ENCODE measurements around the gene TCF7L2. TPM values are rescaled to one million over a fixed set of nuclear protein-coding genes. Genes with fewer than 3 reads are reported as not detected.

Gene TCF7L2
- total RNA-seq, 2 experiments from 2014 or later: 1.3 to 8.5 TPM

DNA sequence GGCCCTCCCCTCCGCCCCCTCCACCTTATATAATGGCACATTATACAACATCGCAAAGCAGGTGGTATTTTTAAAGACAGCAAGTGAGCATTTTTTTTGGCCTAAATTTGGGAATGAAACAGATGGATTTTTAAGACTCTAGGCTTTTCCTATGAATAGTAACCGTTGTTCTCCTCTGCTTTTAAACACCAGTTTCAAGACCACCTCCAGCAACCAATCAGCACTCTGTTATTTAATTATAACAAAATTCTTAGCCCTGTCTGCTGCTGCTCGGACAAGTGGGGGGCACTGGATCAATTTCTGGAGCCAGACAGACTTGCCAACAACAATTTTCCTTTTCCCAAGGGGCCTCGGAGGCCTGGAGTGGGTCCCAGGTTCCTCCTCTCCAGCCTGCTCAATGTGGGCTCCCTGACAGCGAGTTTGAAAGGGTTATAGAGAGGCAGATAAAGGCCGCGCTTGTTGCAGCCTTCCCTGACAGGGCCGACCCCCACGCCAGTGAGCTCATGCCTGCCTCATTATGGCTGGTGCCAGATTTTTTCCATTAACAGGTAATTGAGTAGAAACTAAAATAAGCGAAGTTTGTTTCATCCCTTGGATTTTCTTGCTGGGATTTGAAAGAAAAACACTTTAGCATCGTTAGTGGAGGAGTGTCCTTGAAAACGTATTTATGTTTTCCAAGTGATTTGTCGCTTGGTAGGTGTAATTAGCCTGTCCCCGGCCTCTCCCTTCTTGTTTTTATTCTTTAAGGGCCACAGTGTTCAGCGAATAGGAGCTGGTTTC is 227.3 kb downstream of the TCF7L2 start:
- Histone ChIP-seq H3K9me3 (ENCODE audit: low read length) (no peaks in the 10 kb centered on the region), H3K36me3 (ENCODE audit: insufficient read depth, low read length) (no peaks in the 10 kb centered on the region), H3K4me1 (ENCODE audit: insufficient read depth, low read length, poor library complexity, severe bottlenecking) (no peaks in the 10 kb centered on the region), H3K79me2 (ENCODE audit: insufficient read depth, low read depth, low read length) (no peaks in the 10 kb centered on the region), H3K27ac (ENCODE audit: low read depth, low read length, poor library complexity, severe bottlenecking) (no peak overlapping the region), H3K4me2 (ENCODE audit: low read length) (no peak overlapping the region), H2AFZ (ENCODE audit: low read length) (no peak overlapping the region), H3K4me3 (ENCODE audit: low read depth, low read length, poor library complexity, severe bottlenecking) (no peak overlapping the region), H3K9me2 (ENCODE audit: insufficient read depth, low read length) (no peaks in the 10 kb centered on the region), H4K20me1 (ENCODE audit: insufficient read depth, low read length) (no peaks in the 10 kb centered on the region)
- intact Hi-C loops (cut with micrococcal nuclease; ENCODE audit: unreplicated experiment): no loop called here
- no peak for DNase-seq (ENCODE audit: low spot score)
- TF ChIP-seq, protein P1, sequence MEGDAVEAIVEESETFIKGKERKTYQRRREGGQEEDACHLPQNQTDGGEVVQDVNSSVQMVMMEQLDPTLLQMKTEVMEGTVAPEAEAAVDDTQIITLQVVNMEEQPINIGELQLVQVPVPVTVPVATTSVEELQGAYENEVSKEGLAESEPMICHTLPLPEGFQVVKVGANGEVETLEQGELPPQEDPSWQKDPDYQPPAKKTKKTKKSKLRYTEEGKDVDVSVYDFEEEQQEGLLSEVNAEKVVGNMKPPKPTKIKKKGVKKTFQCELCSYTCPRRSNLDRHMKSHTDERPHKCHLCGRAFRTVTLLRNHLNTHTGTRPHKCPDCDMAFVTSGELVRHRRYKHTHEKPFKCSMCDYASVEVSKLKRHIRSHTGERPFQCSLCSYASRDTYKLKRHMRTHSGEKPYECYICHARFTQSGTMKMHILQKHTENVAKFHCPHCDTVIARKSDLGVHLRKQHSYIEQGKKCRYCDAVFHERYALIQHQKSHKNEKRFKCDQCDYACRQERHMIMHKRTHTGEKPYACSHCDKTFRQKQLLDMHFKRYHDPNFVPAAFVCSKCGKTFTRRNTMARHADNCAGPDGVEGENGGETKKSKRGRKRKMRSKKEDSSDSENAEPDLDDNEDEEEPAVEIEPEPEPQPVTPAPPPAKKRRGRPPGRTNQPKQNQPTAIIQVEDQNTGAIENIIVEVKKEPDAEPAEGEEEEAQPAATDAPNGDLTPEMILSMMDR (conservative IDR thresholded peaks at IDR 0.05; ENCODE audit: low read length): no peak
- no peak for TF ChIP-seq EZH2phosphoT487 (IDR thresholded peaks at IDR 0.05; ENCODE audit: borderline replicate concordance, low read depth, low read length)
- ChIA-PET POLR2A (interaction anchor here (0.5 kb wide), 1 partner anchor 354 kb away, joined by 3 read pairs; no protein-coding TSS in a partner anchor), CTCF (ENCODE audit: unreplicated experiment) (no interaction called here)
- no TSS peak for BruUV-seq (replicated peaks)

DNA sequence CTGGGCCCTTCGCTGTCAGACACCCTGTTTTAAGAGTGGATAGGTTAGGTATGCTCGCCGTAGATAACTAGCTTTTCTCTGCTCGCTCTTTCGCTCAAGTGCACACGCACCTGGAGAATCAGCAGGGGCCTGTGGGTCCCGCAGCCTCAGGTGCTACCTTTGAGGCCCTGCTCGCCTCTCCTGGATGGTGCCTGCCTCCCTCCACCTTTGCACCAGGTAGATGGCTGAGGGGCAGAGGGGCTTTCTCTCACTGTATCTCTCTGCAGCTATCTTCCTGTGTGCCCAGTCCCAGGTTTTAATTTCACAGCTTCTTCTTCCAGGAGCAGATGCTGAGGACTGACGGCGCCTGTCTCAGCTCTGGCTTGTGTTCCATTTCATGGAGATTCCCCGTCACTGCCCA is 227.9 kb downstream of the TCF7L2 start:
- H3K4me1 ChIP-seq (ENCODE audit: insufficient read depth, low read length, poor library complexity, severe bottlenecking): no peaks in the 10 kb centered on the region
- no peak overlapping the region for H2AFZ ChIP-seq (ENCODE audit: low read length)
- DNase-seq (ENCODE audit: low spot score): no peak
- BruUV-seq (replicated peaks): no TSS peak
- no peaks in the 10 kb centered on the region for H3K9me3 ChIP-seq (ENCODE audit: low read length)
- H3K36me3 ChIP-seq (ENCODE audit: insufficient read depth, low read length): no peaks in the 10 kb centered on the region
- H3K4me2 ChIP-seq (ENCODE audit: low read length): no peak overlapping the region
- TF ChIP-seq, protein P1 (conservative IDR thresholded peaks at IDR 0.05; ENCODE audit: low read length): no peak
- no peak for TF ChIP-seq EZH2phosphoT487 (IDR thresholded peaks at IDR 0.05; ENCODE audit: borderline replicate concordance, low read depth, low read length)
- ChIA-PET POLR2A (interaction anchor here (0.5 kb wide), 1 partner anchor 353 kb away, joined by 3 read pairs; no protein-coding TSS in a partner anchor), CTCF (ENCODE audit: unreplicated experiment) (no interaction called here)
- H3K4me3 ChIP-seq (ENCODE audit: low read depth, low read length, poor library complexity, severe bottlenecking): no peak overlapping the region
- H3K9me2 ChIP-seq (ENCODE audit: insufficient read depth, low read length): no peaks in the 10 kb centered on the region
- intact Hi-C loops (cut with micrococcal nuclease; ENCODE audit: unreplicated experiment): no loop called here
- no peaks in the 10 kb centered on the region for H4K20me1 ChIP-seq (ENCODE audit: insufficient read depth, low read length)
- no peak overlapping the region for H3K27ac ChIP-seq (ENCODE audit: low read depth, low read length, poor library complexity, severe bottlenecking)
- no peaks in the 10 kb centered on the region for H3K79me2 ChIP-seq (ENCODE audit: insufficient read depth, low read depth, low read length)

DNA sequence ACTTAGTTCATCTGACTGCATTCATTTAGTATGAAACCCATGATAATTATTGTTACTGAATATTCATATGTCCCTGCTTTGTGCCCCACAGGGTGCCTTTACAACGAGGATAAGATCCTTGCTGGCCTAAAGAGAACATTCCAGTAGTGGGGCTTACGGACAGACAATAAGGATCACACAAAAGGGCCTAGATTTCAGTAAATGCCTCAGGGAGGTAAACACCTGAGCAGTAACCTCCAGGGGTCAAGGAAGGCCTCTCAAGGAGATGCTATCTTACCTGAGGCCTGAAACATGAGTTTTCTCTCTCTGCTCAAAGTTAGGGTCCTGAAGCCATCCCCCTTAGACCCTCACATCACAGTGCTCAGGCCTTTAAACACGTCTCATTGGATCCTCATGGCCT is 228.7 kb downstream of the TCF7L2 start:
- Histone ChIP-seq H2AFZ (ENCODE audit: low read length) (no peak overlapping the region), H4K20me1 (ENCODE audit: insufficient read depth, low read length) (no peaks in the 10 kb centered on the region), H3K9me3 (ENCODE audit: low read length) (no peaks in the 10 kb centered on the region), H3K79me2 (ENCODE audit: insufficient read depth, low read depth, low read length) (no peaks in the 10 kb centered on the region), H3K4me1 (ENCODE audit: insufficient read depth, low read length, poor library complexity, severe bottlenecking) (no peaks in the 10 kb centered on the region), H3K4me2 (ENCODE audit: low read length) (no peak overlapping the region), H3K36me3 (ENCODE audit: insufficient read depth, low read length) (no peaks in the 10 kb centered on the region), H3K9me2 (ENCODE audit: insufficient read depth, low read length) (no peaks in the 10 kb centered on the region), H3K27ac (ENCODE audit: low read depth, low read length, poor library complexity, severe bottlenecking) (no peak overlapping the region), H3K4me3 (ENCODE audit: low read depth, low read length, poor library complexity, severe bottlenecking) (no peak overlapping the region)
- TF ChIP-seq, protein P1 (conservative IDR thresholded peaks at IDR 0.05; ENCODE audit: low read length): no peak
- no peak for TF ChIP-seq EZH2phosphoT487 (IDR thresholded peaks at IDR 0.05; ENCODE audit: borderline replicate concordance, low read depth, low read length)
- intact Hi-C loops (cut with micrococcal nuclease; ENCODE audit: unreplicated experiment): no loop called here
- DNase-seq (ENCODE audit: low spot score): no peak
- POLR2A ChIA-PET: interaction anchor here (0.5 kb wide), 1 partner anchor 13 kb away, joined by 3 read pairs; no protein-coding TSS in a partner anchor
- CTCF ChIA-PET (ENCODE audit: unreplicated experiment): no interaction called here
- BruUV-seq (replicated peaks): no TSS peak
